GM12878 (cell line): Measurements from ENCODE around the gene ZMYND15. TPM values are rescaled to one million over a fixed set of nuclear protein-coding genes. Genes with fewer than 3 reads are reported as not detected.

Experiments
- ATAC-seq: fragments of 200-7000 bp; cut with Tn5 transposase; 3 replicates; pipeline ENCODE4 v1.9.1; 2020; ENCODE audit warnings: mild to moderate bottlenecking, moderate library complexity
- BruUV-seq: library from RNA; stranded (reverse); fragments of 400-500 nt; replicated peaks from 2 replicates; lab custom pipeline; 2021; lab: Mats Ljungman, UMichigan
- CTCF ChIA-PET: fragments of 300-600 bp; sonication (Branson Sonifier 250); formaldehyde crosslinking; extraction: SDS; loops from one replicate; lab custom pipeline; 2021; ENCODE audit warnings: inconsistent platforms; lab: Yijun Ruan, JAX
- POLR2A ChIA-PET: fragments of 350-600 bp; formaldehyde crosslinking; extraction: SDS; loops from one replicate; lab custom pipeline; 2021; ENCODE audit warnings: inconsistent platforms; lab: Charles Lee
- RAD21 ChIA-PET: fragments of 300-600 bp; sonication (Branson Sonifier 250); formaldehyde crosslinking; loops from one replicate; lab custom pipeline; 2023; ENCODE audit warnings: antibody characterized with exemption; ENCODE audit not compliant: unreplicated experiment; lab: Charles Lee
- SMC1A ChIA-PET: fragments of 300-600 bp; sonication (Branson Sonifier 250); formaldehyde crosslinking; loops from one replicate; lab custom pipeline; 2023; ENCODE audit not compliant: unreplicated experiment, uncharacterized antibody; lab: Charles Lee
- DNase-seq: peaks from one replicate; pipeline ENCODE4 v3.0.0-alpha.2; 2011; ENCODE audit warnings: low read depth, low spot score
- FAIRE-seq: peaks from 3 replicates; lab custom pipeline; 2011; peaks lifted over from hg19 to GRCh38; lab: Jason Lieb, UNC
- H2AFZ ChIP-seq: 2 replicates; pipeline ENCODE4 v1.6.0; 2011; ENCODE audit warnings: low read depth, low read length, control low read depth; ENCODE audit not compliant: control insufficient read depth
- H3K27ac ChIP-seq: 2 replicates; pipeline ENCODE4 v1.5.1; 2011; ENCODE audit warnings: control low read depth; ENCODE audit not compliant: control insufficient read depth, insufficient read depth
- H3K27me3 ChIP-seq, 2 experiments: replicated peaks in 1 of 2; 2 replicates each; pipeline versions ENCODE4 v1.6.0 to v1.6.1; 2011; ENCODE audit warnings: low read length in 1 of 2; ENCODE audit not compliant: control insufficient read depth in 2 of 2, insufficient read depth in 2 of 2
- H3K36me3 ChIP-seq, 2 experiments: 2 replicates each; pipeline ENCODE4 v1.5.1; 2011; ENCODE audit warnings: low read length in 1 of 2; ENCODE audit not compliant: control insufficient read depth in 2 of 2, insufficient read depth in 2 of 2
- H3K4me1 ChIP-seq: 2 replicates; pipeline ENCODE4 v1.6.1; 2011; ENCODE audit warnings: mild to moderate bottlenecking, low read length, moderate library complexity, mixed read lengths; ENCODE audit not compliant: control insufficient read depth, insufficient read depth
- H3K4me2 ChIP-seq: 2 replicates; pipeline ENCODE4 v1.6.0; 2011; ENCODE audit warnings: control low read depth; ENCODE audit not compliant: control insufficient read depth, insufficient read depth
- H3K4me3 ChIP-seq: fragments of 200-600 bp; sonication (generic); 2 replicates; pipeline ENCODE4 v1.5.1; 2016
- H3K79me2 ChIP-seq: 2 replicates; pipeline ENCODE4 v1.6.0; 2011; ENCODE audit warnings: low read length; ENCODE audit not compliant: control insufficient read depth, insufficient read depth
- H3K9ac ChIP-seq: 2 replicates; pipeline ENCODE4 v1.8.0; 2011; ENCODE audit warnings: low read length, control low read depth, mixed read lengths; ENCODE audit not compliant: control insufficient read depth, insufficient read depth
- H3K9me3 ChIP-seq: replicated peaks from 3 replicates; pipeline ENCODE4 v1.5.1; 2011; ENCODE audit warnings: mild to moderate bottlenecking, low read length; ENCODE audit not compliant: control insufficient read depth, insufficient read depth
- H4K20me1 ChIP-seq: 2 replicates; pipeline ENCODE4 v1.6.0; 2011; ENCODE audit not compliant: control insufficient read depth, insufficient read depth
- HDGF ChIP-seq: fragments of 450-650 bp; IDR thresholded peaks from 2 replicates; pipeline ENCODE4 v1.6.1; 2016; ENCODE audit warnings: antibody characterized with exemption
- NRF1 ChIP-seq: conservative IDR thresholded peaks from 2 replicates; pipeline ENCODE4 v1.6.1; 2011; ENCODE audit warnings: mild to moderate bottlenecking, low read depth, low read length, improper control_type of control experiment
- SMAD5 ChIP-seq: IDR thresholded peaks from 2 replicates; pipeline ENCODE4 v1.6.1; 2016; ENCODE audit warnings: antibody characterized with exemption, low read depth
- WGBS: methylation state at CpG from one replicate; pipeline ENCODE4 v1.1.6; 2016; ENCODE audit warnings: low lambda C conversion rate; ENCODE audit not compliant: insufficient replicate concordance, insufficient coverage; ENCODE audit errors: missing lambda C conversion rate; 5-methylcytosine and 5-hydroxymethylcytosine counted together
- in situ Hi-C: fragments of 300-500 bp; cut with MboI; formaldehyde crosslinking; loops from 9 replicates; pipeline ENCODE4 v1.14.3; 2018; ENCODE audit warnings: mixed read lengths
- intact Hi-C: fragments of 100-400 bp; cut with micrococcal nuclease; formaldehyde crosslinking; loops from one replicate; pipeline ENCODE4 v1.14.2; 2022; ENCODE audit not compliant: unreplicated experiment
- polyA plus RNA-seq, 11 experiments: library from polyadenylated mRNA; depleted of rRNA in 4 of 11; unstranded in 6 of 11; stranded (reverse) in 5 of 11; fragments of >200 nt; fragmentation: Nextera tagmentation in 4 of 11; fragmentation: Illumina TruSeq in 1 of 11; extraction: Ambion mirVana in 4 of 11; extraction: Trizol in 1 of 11; gene quantifications; 1 replicate in 1 of 11; 2 replicates in 10 of 11; pipeline versions ENCODE4 v1.2.1 to v1.2.3, GENCODE V29; 2011 to 2016; ENCODE audit warnings: inconsistent platforms in 2 of 11, missing spikeins in 2 of 11, low read depth in 1 of 11
- total RNA-seq, 4 experiments: library from RNA; depleted of rRNA in 3 of 4; stranded (reverse); fragments of >200 nt in 3 of 4; fragmentation: Illumina TruSeq in 1 of 4; extraction: Trizol in 1 of 4; gene quantifications; 2 replicates each; pipeline versions ENCODE4 v1.2.1 to v1.2.3, GENCODE V29; 2013 to 2021

The ZMYND15 gene
- total and polyA plus RNA-seq, 10 of the 15 experiments (the other 5 are each of a cell fraction or from before 2014, with no cell fraction given): 0.03 to 0.17 (median 0.06) TPM; not detected in 4

DNA sequence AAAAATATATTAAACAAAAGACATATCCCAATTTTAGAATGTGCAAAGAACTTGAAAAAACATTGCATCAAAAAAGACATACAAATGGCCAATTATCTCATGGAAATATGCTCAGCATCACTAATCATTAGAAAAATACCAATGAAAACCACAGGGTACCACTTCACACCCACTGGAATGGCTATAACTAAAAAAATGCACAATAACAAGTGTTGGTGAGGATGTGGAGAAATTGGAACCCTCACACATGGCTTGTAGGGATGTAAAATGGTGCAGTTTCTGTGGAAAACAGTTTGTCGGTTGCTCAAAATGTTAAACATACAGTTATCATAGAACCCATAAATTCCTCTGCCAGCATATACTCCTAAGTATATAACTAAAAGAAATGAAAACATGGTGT is 55.5 kb downstream of the ZMYND15 start:
- no peak overlapping the region for H3K27ac ChIP-seq
- H3K4me1 ChIP-seq: peaks cover 13% of the 10 kb centered on the region
- H3K9ac ChIP-seq: no peak overlapping the region
- no peak for ATAC-seq
- H3K36me3 ChIP-seq: peaks cover 2 to 13% of the 10 kb centered on the region in 2 experiments; a peak in 3 of 4 replicates
- H3K4me3 ChIP-seq: no peak overlapping the region
- no peaks in the 10 kb centered on the region for H3K9me3 ChIP-seq
- TF ChIP-seq HDGF (no peak), SMAD5 (no peak), NRF1 (no peak)
- in situ Hi-C loops: no loop called here
- ChIA-PET POLR2A (no interaction called here), CTCF (no interaction called here), RAD21 (no interaction called here), SMC1A (no interaction called here)
- H2AFZ ChIP-seq: peak overlapping the region; percentile 95
- no peak for FAIRE-seq
- no peaks in the 10 kb centered on the region for H4K20me1 ChIP-seq
- intact Hi-C loops: no loop called here
- no TSS peak for BruUV-seq
- no peaks in the 10 kb centered on the region for H3K27me3 ChIP-seq
- no peak for DNase-seq
- 100% methylated on average over 1 of the region's 1 CpG for WGBS
- peaks cover 11% of the 10 kb centered on the region for H3K79me2 ChIP-seq
- peak overlapping the region; percentile 54 for H3K4me2 ChIP-seq

Other genes with a start within 250 kb of the ZMYND15 start
Only the 7 nearest of the 24 such genes appear.
- 21.2 and 22.7 TPM in 2 replicates for gene PELP1, start 35.7 kb upstream of the ZMYND15 start, total RNA-seq (2014; rRNA removed)
- gene PELP1, start 35.7 kb upstream of the ZMYND15 start, total RNA-seq (2014; rRNA removed; fragmentation: Illumina TruSeq; extraction: Trizol): 8.0 and 9.0 TPM in 2 replicates
- 92.7 and 100 TPM in 2 replicates for gene PELP1, start 35.7 kb upstream of the ZMYND15 start, total RNA-seq (2021)
- gene PELP1, start 35.7 kb upstream of the ZMYND15 start, polyA plus RNA-seq (2011; rRNA removed): 7.3 and 11.6 TPM in 2 replicates
- gene PELP1, start 35.7 kb upstream of the ZMYND15 start, polyA plus RNA-seq (2014; fragmentation: Illumina TruSeq; extraction: Trizol): 7.4 and 21.1 TPM in 2 replicates
- 1 to 10 TPM in 1 of 2 experiments, under 1 TPM in 1; 0.55 to 1.2 TPM for gene PELP1, start 35.7 kb upstream of the ZMYND15 start, polyA plus RNA-seq (2014; fragmentation: Nextera tagmentation; extraction: Ambion mirVana)
- gene PELP1, start 35.7 kb upstream of the ZMYND15 start, polyA plus RNA-seq (2014; rRNA removed): 21.9 and 25.3 TPM in 2 replicates
- gene PELP1, start 35.7 kb upstream of the ZMYND15 start, polyA plus RNA-seq (2016; fragmentation: Nextera tagmentation; extraction: Ambion mirVana): 10 to 100 TPM; 21.7 to 23.8 TPM
- gene ARRB2, start 29.2 kb upstream of the ZMYND15 start, total RNA-seq (2014; rRNA removed): 43.9 and 45.7 TPM in 2 replicates
- gene ARRB2, start 29.2 kb upstream of the ZMYND15 start, total RNA-seq (2014; rRNA removed; fragmentation: Illumina TruSeq; extraction: Trizol): 39.8 and 42.7 TPM in 2 replicates
- 70.0 and 75.2 TPM in 2 replicates for gene ARRB2, start 29.2 kb upstream of the ZMYND15 start, total RNA-seq (2021)
- 27.3 and 43.5 TPM in 2 replicates for gene ARRB2, start 29.2 kb upstream of the ZMYND15 start, polyA plus RNA-seq (2011; rRNA removed)
- gene ARRB2, start 29.2 kb upstream of the ZMYND15 start, polyA plus RNA-seq (2014; fragmentation: Illumina TruSeq; extraction: Trizol): 50.3 and 68.4 TPM in 2 replicates
- gene ARRB2, start 29.2 kb upstream of the ZMYND15 start, polyA plus RNA-seq (2014; fragmentation: Nextera tagmentation; extraction: Ambion mirVana): 1 to 10 TPM; 6.5 to 7.3 TPM
- gene ARRB2, start 29.2 kb upstream of the ZMYND15 start, polyA plus RNA-seq (2014; rRNA removed): 55.4 and 69.2 TPM in 2 replicates
- 10 to 100 TPM; 29.6 to 31.2 TPM for gene ARRB2, start 29.2 kb upstream of the ZMYND15 start, polyA plus RNA-seq (2016; fragmentation: Nextera tagmentation; extraction: Ambion mirVana)
- gene MED11, start 8.4 kb upstream of the ZMYND15 start, total RNA-seq (2014; rRNA removed): 31.9 and 32.3 TPM in 2 replicates
- 34.9 and 35.1 TPM in 2 replicates for gene MED11, start 8.4 kb upstream of the ZMYND15 start, total RNA-seq (2014; rRNA removed; fragmentation: Illumina TruSeq; extraction: Trizol)
- gene MED11, start 8.4 kb upstream of the ZMYND15 start, total RNA-seq (2021): 18.4 and 22.4 TPM in 2 replicates
- 26.3 and 33.1 TPM in 2 replicates for gene MED11, start 8.4 kb upstream of the ZMYND15 start, polyA plus RNA-seq (2011; rRNA removed)
- gene MED11, start 8.4 kb upstream of the ZMYND15 start, polyA plus RNA-seq (2014; fragmentation: Illumina TruSeq; extraction: Trizol): 26.8 and 31.4 TPM in 2 replicates
- gene MED11, start 8.4 kb upstream of the ZMYND15 start, polyA plus RNA-seq (2014; fragmentation: Nextera tagmentation; extraction: Ambion mirVana): 10 to 100 TPM; 41.3 to 45.9 TPM
- 35.4 and 40.0 TPM in 2 replicates for gene MED11, start 8.4 kb upstream of the ZMYND15 start, polyA plus RNA-seq (2014; rRNA removed)
- gene MED11, start 8.4 kb upstream of the ZMYND15 start, polyA plus RNA-seq (2016; fragmentation: Nextera tagmentation; extraction: Ambion mirVana): 10 to 100 TPM; 36.9 to 44.3 TPM
- gene CXCL16, start 95 bp downstream of the ZMYND15 start, total RNA-seq (2014; rRNA removed): 0.62 and 0.71 TPM in 2 replicates
- gene CXCL16, start 95 bp downstream of the ZMYND15 start, total RNA-seq (2014; rRNA removed; fragmentation: Illumina TruSeq; extraction: Trizol): 0.67 and 0.74 TPM in 2 replicates
- gene CXCL16, start 95 bp downstream of the ZMYND15 start, total RNA-seq (2021): 1.4 and 2.1 TPM in 2 replicates
- gene CXCL16, start 95 bp downstream of the ZMYND15 start, polyA plus RNA-seq (2011; rRNA removed): 0.68 and 0.84 TPM in 2 replicates
- 1.7 and 2.2 TPM in 2 replicates for gene CXCL16, start 95 bp downstream of the ZMYND15 start, polyA plus RNA-seq (2014; fragmentation: Illumina TruSeq; extraction: Trizol)
- gene CXCL16, start 95 bp downstream of the ZMYND15 start, polyA plus RNA-seq (2014; fragmentation: Nextera tagmentation; extraction: Ambion mirVana): under 1 TPM; 0.26 to 0.35 TPM
- 0.89 and 1.9 TPM in 2 replicates for gene CXCL16, start 95 bp downstream of the ZMYND15 start, polyA plus RNA-seq (2014; rRNA removed)
- under 1 TPM; 0.15 to 0.35 TPM for gene CXCL16, start 95 bp downstream of the ZMYND15 start, polyA plus RNA-seq (2016; fragmentation: Nextera tagmentation; extraction: Ambion mirVana)
- gene TM4SF5, start 32.1 kb downstream of the ZMYND15 start, total RNA-seq (2014; rRNA removed): 0.40 TPM in 1 of 2 replicates, not detected in the other
- gene TM4SF5, start 32.1 kb downstream of the ZMYND15 start, total RNA-seq (2014; rRNA removed; fragmentation: Illumina TruSeq; extraction: Trizol): not detected in 2 replicates
- not detected in 2 replicates for gene TM4SF5, start 32.1 kb downstream of the ZMYND15 start, total RNA-seq (2021)
- gene TM4SF5, start 32.1 kb downstream of the ZMYND15 start, polyA plus RNA-seq (2011; rRNA removed): not detected in 2 replicates
- gene TM4SF5, start 32.1 kb downstream of the ZMYND15 start, polyA plus RNA-seq (2014; fragmentation: Illumina TruSeq; extraction: Trizol): not detected in 2 replicates
- not detected for gene TM4SF5, start 32.1 kb downstream of the ZMYND15 start, polyA plus RNA-seq (2014; fragmentation: Nextera tagmentation; extraction: Ambion mirVana)
- not detected in 2 replicates for gene TM4SF5, start 32.1 kb downstream of the ZMYND15 start, polyA plus RNA-seq (2014; rRNA removed)
- not detected for gene TM4SF5, start 32.1 kb downstream of the ZMYND15 start, polyA plus RNA-seq (2016; fragmentation: Nextera tagmentation; extraction: Ambion mirVana)
- gene VMO1, start 46.5 kb downstream of the ZMYND15 start, total RNA-seq (2014; rRNA removed): 0.76 TPM in 1 of 2 replicates, not detected in the other
- gene VMO1, start 46.5 kb downstream of the ZMYND15 start, total RNA-seq (2014; rRNA removed; fragmentation: Illumina TruSeq; extraction: Trizol): 0.23 and 0.31 TPM in 2 replicates
- gene VMO1, start 46.5 kb downstream of the ZMYND15 start, total RNA-seq (2021): 0.93 TPM in 1 of 2 replicates, not detected in the other
- gene VMO1, start 46.5 kb downstream of the ZMYND15 start, polyA plus RNA-seq (2011; rRNA removed): not detected in 2 replicates
- not detected in 2 replicates for gene VMO1, start 46.5 kb downstream of the ZMYND15 start, polyA plus RNA-seq (2014; fragmentation: Illumina TruSeq; extraction: Trizol)
- under 1 TPM in 1 of 2 experiments, not detected in 1; 0.27 TPM for gene VMO1, start 46.5 kb downstream of the ZMYND15 start, polyA plus RNA-seq (2014; fragmentation: Nextera tagmentation; extraction: Ambion mirVana)
- gene VMO1, start 46.5 kb downstream of the ZMYND15 start, polyA plus RNA-seq (2014; rRNA removed): 0.54 and 0.74 TPM in 2 replicates
- gene VMO1, start 46.5 kb downstream of the ZMYND15 start, polyA plus RNA-seq (2016; fragmentation: Nextera tagmentation; extraction: Ambion mirVana): not detected
- 0.34 TPM in 1 of 2 replicates, not detected in the other for gene GLTPD2, start 49.1 kb downstream of the ZMYND15 start, total RNA-seq (2014; rRNA removed)
- not detected in 2 replicates for gene GLTPD2, start 49.1 kb downstream of the ZMYND15 start, total RNA-seq (2014; rRNA removed; fragmentation: Illumina TruSeq; extraction: Trizol)
- gene GLTPD2, start 49.1 kb downstream of the ZMYND15 start, total RNA-seq (2021): not detected in 2 replicates
- not detected in 2 replicates for gene GLTPD2, start 49.1 kb downstream of the ZMYND15 start, polyA plus RNA-seq (2011; rRNA removed)
- not detected in 2 replicates for gene GLTPD2, start 49.1 kb downstream of the ZMYND15 start, polyA plus RNA-seq (2014; fragmentation: Illumina TruSeq; extraction: Trizol)
- gene GLTPD2, start 49.1 kb downstream of the ZMYND15 start, polyA plus RNA-seq (2014; fragmentation: Nextera tagmentation; extraction: Ambion mirVana): not detected
- gene GLTPD2, start 49.1 kb downstream of the ZMYND15 start, polyA plus RNA-seq (2014; rRNA removed): not detected in 2 replicates
- under 1 TPM in 1 of 2 experiments, not detected in 1; 0.16 TPM for gene GLTPD2, start 49.1 kb downstream of the ZMYND15 start, polyA plus RNA-seq (2016; fragmentation: Nextera tagmentation; extraction: Ambion mirVana)